SK-N-SH (cell line): ENCODE measurements around the gene CAMTA2. TPM values are rescaled to one million over a fixed set of nuclear protein-coding genes. Genes with fewer than 3 reads are reported as not detected.

Experiments
- CTCF ChIA-PET: fragments of 300-600, 350-600 bp; formaldehyde crosslinking; extraction: SDS; loops from one replicate; lab custom pipeline; 2021; lab: Yijun Ruan, JAX
- POLR2A ChIA-PET: fragments of 350-600 bp; sonication (Branson Sonifier 250); formaldehyde crosslinking; extraction: SDS; loops from one replicate; lab custom pipeline; 2020; ENCODE audit warnings: antibody characterized with exemption, inconsistent platforms; lab: Yijun Ruan, JAX
- DNase-seq: peaks from one replicate; pipeline ENCODE4 v3.0.0; 2012
- H2AFZ ChIP-seq: fragments of 200-600 bp; sonication (generic); 2 replicates; pipeline ENCODE4 v1.8.1; 2016; ENCODE audit warnings: antibody characterized with exemption, mild to moderate bottlenecking, low read depth
- H3F3A ChIP-seq: fragments of 200-600 bp; sonication (generic); replicated peaks from 2 replicates; pipeline ENCODE3; 2016; ENCODE audit warnings: antibody characterized with exemption, mild to moderate bottlenecking; ENCODE audit not compliant: insufficient read depth
- H3K27ac ChIP-seq, 2 experiments: fragments of 200-500 bp in 1 of 2; fragments of 200-600 bp in 1 of 2; sonication (Bioruptor generic) in 1 of 2; sonication (generic), shearing (Covaris generic) in 1 of 2; 2 replicates each; pipeline versions ENCODE4 v1.5.1 to v1.6.1; 2014 to 2016; ENCODE audit warnings: low read depth in 2 of 2, inconsistent platforms in 1 of 2, low read length in 1 of 2, mild to moderate bottlenecking in 1 of 2, mixed read lengths in 1 of 2
- H3K27me3 ChIP-seq: fragments of 200-600 bp; sonication (generic), shearing (Covaris generic); 2 replicates; pipeline ENCODE4 v1.6.1; 2016; ENCODE audit warnings: mixed run types; ENCODE audit not compliant: insufficient read depth
- H3K36me3 ChIP-seq, 2 experiments: fragments of 200-500 bp in 1 of 2; fragments of 200-600 bp in 1 of 2; sonication (Bioruptor generic) in 1 of 2; sonication (generic) in 1 of 2; replicated peaks in 1 of 2; 2 replicates each; pipeline versions ENCODE3 to v1.5.1; 2014 to 2016; ENCODE audit warnings: low read length in 1 of 2, mild to moderate bottlenecking in 1 of 2; ENCODE audit not compliant: insufficient read depth in 2 of 2, control insufficient read depth in 1 of 2
- H3K4me1 ChIP-seq, 2 experiments: fragments of 200-500 bp in 1 of 2; fragments of 200-600 bp in 1 of 2; sonication (Bioruptor generic) in 1 of 2; sonication (generic), shearing (Covaris generic) in 1 of 2; 2 replicates each; pipeline versions ENCODE4 v1.5.1 to v1.6.1; 2014 to 2016; ENCODE audit warnings: low read depth in 1 of 2, low read length in 1 of 2, mixed run types in 1 of 2; ENCODE audit not compliant: insufficient read depth in 2 of 2, control insufficient read depth in 1 of 2
- H3K4me2 ChIP-seq: fragments of 200-600 bp; sonication (generic), shearing (Covaris generic); 2 replicates; pipeline ENCODE4 v1.6.1; 2017; ENCODE audit warnings: mixed run types
- H3K4me3 ChIP-seq, 2 experiments: fragments of 200-500 bp in 1 of 2; fragments of 200-600 bp in 1 of 2; sonication (Bioruptor generic) in 1 of 2; sonication (generic), shearing (Covaris generic) in 1 of 2; 2 replicates each; pipeline versions ENCODE4 v1.5.1 to v1.8.1; 2014 to 2016; ENCODE audit warnings: low read depth in 2 of 2, inconsistent platforms in 1 of 2, low read length in 1 of 2, mild to moderate bottlenecking in 1 of 2, mixed read lengths in 1 of 2, moderate library complexity in 1 of 2
- H3K79me2 ChIP-seq: fragments of 200-600 bp; sonication (generic); 2 replicates; pipeline ENCODE4 v1.8.1; 2017; ENCODE audit warnings: mild to moderate bottlenecking; ENCODE audit not compliant: insufficient read depth
- H3K9ac ChIP-seq: fragments of 200-600 bp; sonication (generic); 2 replicates; pipeline ENCODE4 v1.6.1; 2017; ENCODE audit warnings: mixed run types
- H3K9me2 ChIP-seq: fragments of 200-600 bp; sonication (generic); 2 replicates; pipeline ENCODE4 v1.6.1; 2017; ENCODE audit warnings: mixed run types
- H3K9me3 ChIP-seq: fragments of 200-600 bp; sonication (generic); 2 replicates; pipeline ENCODE4 v1.6.1; 2017; ENCODE audit warnings: mixed run types, mild to moderate bottlenecking, moderate library complexity
- H4K20me1 ChIP-seq: fragments of 200-600 bp; sonication (generic); 2 replicates; pipeline ENCODE4 v1.6.1; 2017; ENCODE audit warnings: mild to moderate bottlenecking, mixed run types; ENCODE audit not compliant: insufficient read depth
- ELF1 ChIP-seq: IDR thresholded peaks from 2 replicates; pipeline ENCODE4 v1.4.0; 2012
- GABPA ChIP-seq: IDR thresholded peaks from 2 replicates; pipeline ENCODE4 v1.4.0; 2012; ENCODE audit warnings: low read depth, mild to moderate bottlenecking
- GATA2 ChIP-seq: sonication (generic); formaldehyde crosslinking; IDR thresholded peaks from 2 replicates; pipeline ENCODE4 v1.5.0; 2020; ENCODE audit warnings: mild to moderate bottlenecking, missing genetic modification reagents
- MXI1 ChIP-seq: IDR thresholded peaks from 2 replicates; pipeline ENCODE4 v1.6.1; 2012; ENCODE audit warnings: mild to moderate bottlenecking, low read depth, low read length, improper control_type of control experiment
- POLR2AphosphoS5 ChIP-seq: IDR thresholded peaks from 2 replicates; pipeline ENCODE4 v1.6.1; 2012; ENCODE audit warnings: low read depth, low read length
- SMC3 ChIP-seq: IDR thresholded peaks from 2 replicates; pipeline ENCODE4 v1.6.1; 2012; ENCODE audit warnings: low read depth, low read length, improper control_type of control experiment
- TAF1 ChIP-seq: IDR thresholded peaks from 2 replicates; pipeline ENCODE4 v1.6.1; 2012; ENCODE audit warnings: low read depth, mild to moderate bottlenecking, low read length, moderate library complexity, borderline replicate concordance
- TEAD4 ChIP-seq: IDR thresholded peaks from 2 replicates; pipeline ENCODE4 v1.4.0; 2012; ENCODE audit warnings: mild to moderate bottlenecking, borderline replicate concordance; ENCODE audit not compliant: insufficient read depth
- WGBS: methylation state at CpG from one replicate; pipeline ENCODE4 v1.1.6; 2017; ENCODE audit warnings: low lambda C conversion rate; 5-methylcytosine and 5-hydroxymethylcytosine counted together
- polyA plus RNA-seq, 3 experiments: library from polyadenylated mRNA; depleted of rRNA; stranded (reverse); fragments of >200 nt; gene quantifications; 2 replicates each; pipeline ENCODE4 v1.2.3, GENCODE V29; 2012
- TF ChIP-seq, protein P1 (sequence below): IDR thresholded peaks from 2 replicates; pipeline ENCODE4 v1.4.0; 2012; ENCODE audit warnings: low read depth

Gene CAMTA2
- polyA plus RNA-seq, 1 of the 3 experiments (the other 2 are of a cell fraction): 27.0 TPM

DNA sequence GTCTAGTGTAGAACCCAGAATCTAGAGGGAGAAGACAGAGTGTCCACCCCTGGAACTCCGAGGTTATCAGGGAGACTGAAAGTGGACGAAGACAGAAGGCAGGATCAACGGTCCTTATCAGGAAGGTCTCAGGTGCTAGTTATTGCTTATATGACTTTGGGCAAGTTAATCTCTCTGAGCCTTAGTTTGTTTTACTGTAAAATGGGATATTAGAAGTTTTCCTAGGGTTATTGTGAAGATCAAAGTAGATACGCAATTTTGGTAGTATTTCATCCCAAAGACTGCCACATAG is 46.2 kb downstream of the CAMTA2 start:
- Histone ChIP-seq H3K27me3 (no peaks in the 10 kb centered on the region), H2AFZ (no peak overlapping the region), H4K20me1 (peaks cover 32% of the 10 kb centered on the region), H3K4me2 (peak overlapping the region; percentile 97), H3K4me1 (peaks cover 23 to 40% of the 10 kb centered on the region in 2 experiments), H3K27ac (peak overlapping the region; percentile 94 to 98), H3K9ac (peak overlapping the region; percentile 83), H3K4me3 (peak overlapping the region; percentile 80 to 86), H3F3A (peaks cover 55% of the 10 kb centered on the region), H3K79me2 (peaks cover 75% of the 10 kb centered on the region), H3K9me2 (no peaks in the 10 kb centered on the region), H3K9me3 (no peaks in the 10 kb centered on the region), H3K36me3 (peaks cover 32 to 46% of the 10 kb centered on the region in 2 experiments)
- POLR2A ChIA-PET: interaction anchor here (2.0 kb wide), 1 partner anchor 11 kb away, joined by 16 read pairs; the partner anchor contains the start of gene ENO3
- no peak for TF ChIP-seq GATA2 (CRISPR knock-in tag)
- TF ChIP-seq MXI1: no peak
- TF ChIP-seq SMC3: no peak
- DNase-seq: no peak
- WGBS: 25% methylated on average over 4 of the region's 4 CpGs
- CTCF ChIA-PET: interaction anchor here (1.5 to 3.9 kb wide), 2 partner anchors 32 to 46 kb away, joined by 4 to 29 read pairs; partner anchors contain the start of gene CAMTA2

DNA sequence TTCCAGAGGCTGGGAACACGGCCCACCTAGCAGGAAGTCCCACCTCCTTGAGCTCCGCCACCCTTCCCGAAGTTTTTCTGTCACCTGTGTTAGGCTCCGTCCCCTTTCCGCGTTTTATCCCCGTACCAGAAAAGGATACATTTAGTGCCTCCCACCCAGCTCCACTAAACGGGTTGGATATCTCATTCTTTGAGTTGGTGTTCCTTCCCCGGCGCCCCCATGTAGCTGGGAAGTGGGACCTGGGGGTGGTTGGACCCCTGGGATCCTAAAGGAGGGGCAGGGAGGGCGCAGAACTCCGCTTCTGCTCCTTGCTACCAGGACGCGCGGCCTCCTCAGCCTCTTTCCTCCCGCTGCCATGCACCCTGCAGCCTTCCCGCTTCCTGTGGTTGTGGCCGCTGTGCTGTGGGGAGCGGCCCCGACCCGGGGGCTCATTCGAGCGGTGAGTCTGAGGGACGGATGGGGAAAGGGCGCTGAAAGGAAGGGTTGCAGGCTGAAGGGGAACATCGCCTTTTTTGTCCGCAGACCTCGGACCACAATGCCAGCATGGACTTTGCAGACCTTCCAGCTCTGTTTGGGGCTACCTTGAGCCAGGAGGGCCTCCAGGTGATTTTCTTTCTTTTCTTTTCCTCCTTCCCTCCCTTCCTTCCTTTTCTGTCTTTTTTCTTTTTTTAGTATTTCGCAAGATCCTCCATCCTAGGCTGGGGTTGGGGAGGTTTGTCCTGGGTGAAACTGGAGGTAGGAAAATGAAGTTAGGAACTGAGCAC is 46.7 kb downstream of the CAMTA2 start:
- POLR2A ChIA-PET: interaction anchor here (0.8 to 2.0 kb wide), 4 partner anchors 11 to 40 kb away, joined by 3 to 35 read pairs (median 17); partner anchors contain the start of genes ENO3 and SPAG7
- peak overlapping the region; percentile 94 to 98 for H3K27ac ChIP-seq
- H3K36me3 ChIP-seq: peaks cover 30 to 43% of the 10 kb centered on the region in 2 experiments
- peak; percentile 9 for TF ChIP-seq TAF1
- peak; percentile 89 for TF ChIP-seq GABPA
- TF ChIP-seq MXI1: peak; percentile 60
- TF ChIP-seq TEAD4: no peak
- peak; percentile 60 for TF ChIP-seq ELF1
- TF ChIP-seq GATA2 (CRISPR knock-in tag): no peak
- peak; percentile 44; the same call in 1 of the 2 replicates for TF ChIP-seq POLR2AphosphoS5
- TF ChIP-seq, protein P1, sequence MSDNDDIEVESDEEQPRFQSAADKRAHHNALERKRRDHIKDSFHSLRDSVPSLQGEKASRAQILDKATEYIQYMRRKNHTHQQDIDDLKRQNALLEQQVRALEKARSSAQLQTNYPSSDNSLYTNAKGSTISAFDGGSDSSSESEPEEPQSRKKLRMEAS: peak; percentile 41; the same call in 1 of the 2 replicates
- H3K79me2 ChIP-seq: peaks cover 70% of the 10 kb centered on the region
- under 1% methylated on average over 27 of the region's 29 CpGs for WGBS
- no peaks in the 10 kb centered on the region for H3K9me3 ChIP-seq
- peaks cover 27% of the 10 kb centered on the region for H4K20me1 ChIP-seq
- H3K4me1 ChIP-seq: peaks cover 22 to 34% of the 10 kb centered on the region in 2 experiments
- H3K4me3 ChIP-seq: peak overlapping the region; percentile 80 to 86
- no peaks in the 10 kb centered on the region for H3K27me3 ChIP-seq
- peak overlapping the region; percentile 97 for H3K4me2 ChIP-seq
- peak; percentile 85 for DNase-seq
- no peaks in the 10 kb centered on the region for H3K9me2 ChIP-seq
- peak overlapping the region; percentile 74 for H2AFZ ChIP-seq
- CTCF ChIA-PET: interaction anchor here (1.0 to 3.9 kb wide), 7 partner anchors 8 to 121 kb away, joined by 3 to 29 read pairs (median 3); partner anchors contain the start of genes CHRNE, PFN1 and SPAG7
- peaks cover 49% of the 10 kb centered on the region for H3F3A ChIP-seq
- peak overlapping the region; percentile 83 for H3K9ac ChIP-seq
